ENCODE results near the gene MCCD1. TPM values are rescaled to one million over a fixed set of nuclear protein-coding genes. Genes with fewer than 3 reads are reported as not detected.
A peak's percentile ranks its signal among the peaks of the same experiment; 100 is the strongest.

Gene MCCD1
- total and polyA plus RNA-seq, 2 of the 13 experiments (the other 11 are each of a cell fraction or from before 2014, with no cell fraction given): 0.15 TPM; not detected in 1

GRCh38 chr6:31547727-31548543, 19.2 kb downstream of the MCCD1 start:
- no peak overlapping the region for H2AFZ ChIP-seq (ENCODE audit: low read length)
- DNase-seq (ENCODE audit: low spot score): no peak
- FAIRE-seq: no peak
- ATAC-seq: no peak
- H3K9me3 ChIP-seq (ENCODE audit: low read length): no peaks in the 10 kb centered on the region
- no peaks in the 10 kb centered on the region; a peak in 1 of 5 replicates for H3K27me3 ChIP-seq (ENCODE audit: control insufficient read depth in 1 of 2, insufficient read depth in 2 of 2, low read length in 2 of 2)
- H3K79me2 ChIP-seq (ENCODE audit: insufficient read depth, low read length): peaks cover 13% of the 10 kb centered on the region
- CTCF ChIA-PET (ENCODE audit: low intra/inter-chr PET ratio, low total read pairs): interaction anchor here (1.0 to 3.6 kb wide), 3 partner anchors 33 to 54 kb away, joined by 5 to 84 read pairs (median 10); no protein-coding TSS in a partner anchor
- peak overlapping the region; percentile 91 for H3K4me2 ChIP-seq (ENCODE audit: low read depth, low read length)
- H3K4me1 ChIP-seq (ENCODE audit: insufficient read depth, low read length): peaks cover 40% of the 10 kb centered on the region
- H3K9ac ChIP-seq (ENCODE audit: insufficient read depth, low read depth, low read length): peak overlapping the region; percentile 79
- BruUV-seq (replicated peaks): TSS peak; percentile 63
- in situ Hi-C loops (cut with HindIII; ENCODE audit: extremely low pct_ligation_motif_present, low pct_unique_long_range_greater_than_20kb) (loop anchor here (5.0 kb wide), 1 partner anchor 49 kb away; no protein-coding TSS in a partner anchor), intact Hi-C loops (cut with micrococcal nuclease; ENCODE audit: unreplicated experiment) (loop anchor here (2.0 to 10.0 kb wide), 3 partner anchors 34 to 107 kb away; partner anchors contain the start of genes APOM, BAG6 and LTB)
- H3K27ac ChIP-seq (ENCODE audit: extremely low read length, insufficient read depth, low read length): peak overlapping the region; percentile 64
- H3K36me3 ChIP-seq (replicated peaks in 1 of 2; ENCODE audit: control insufficient read depth in 1 of 2, insufficient read depth in 2 of 2, low read length in 2 of 2): peaks cover 3 to 8% of the 10 kb centered on the region in 2 experiments
- POLR2A ChIA-PET: interaction anchor here (0.8 to 4.6 kb wide), 12 partner anchors 10 to 286 kb away, joined by 3 to 36 read pairs (median 5); partner anchors contain the start of genes APOM, BAG6, GPANK1 and TNF
- H3K4me3 ChIP-seq (replicated peaks in 1 of 3; ENCODE audit: insufficient read depth in 1 of 3, low read depth in 2 of 3, low read length in 3 of 3): peak overlapping the region; percentile 74 to 93 (median 76)
- WGBS (ENCODE audit: low lambda C conversion rate): 79% methylated on average over 24 of the region's 24 CpGs
- no peaks in the 10 kb centered on the region for H4K20me1 ChIP-seq (ENCODE audit: insufficient read depth, low read length)
- TF ChIP-seq RFXAP (CRISPR knock-in tag; IDR thresholded peaks at IDR 0.05; ENCODE audit: borderline replicate concordance): 0 out of 2 replicates have a peak, but pooled peaks have one; percentile 5
- 0 out of 2 replicates have a peak, but pooled peaks have one; percentile 28 for TF ChIP-seq ZNF615 (CRISPR knock-in tag; IDR thresholded peaks at IDR 0.05; ENCODE audit: borderline replicate concordance)
- no peak for TF ChIP-seq PCBP1 (IDR thresholded peaks at IDR 0.05; ENCODE audit: borderline replicate concordance, low read depth, low read length)
- 0 out of 2 replicates have a peak, but pooled peaks have one; percentile 25 for TF ChIP-seq ZBTB25 (CRISPR knock-in tag; IDR thresholded peaks at IDR 0.05)
- 0 out of 2 replicates have a peak, but pooled peaks have one; percentile 6 for TF ChIP-seq TRAFD1 (CRISPR knock-in tag; IDR thresholded peaks at IDR 0.05; ENCODE audit: borderline replicate concordance)
- TF ChIP-seq ZNF781 (CRISPR knock-in tag; IDR thresholded peaks at IDR 0.05; ENCODE audit: borderline replicate concordance, not compliant biosample characterization): no peak
- TF ChIP-seq ATF7 (IDR thresholded peaks at IDR 0.05): no peak
- TF ChIP-seq ATF7 (CRISPR knock-in tag; IDR thresholded peaks at IDR 0.05): 0 out of 2 replicates have a peak, but pooled peaks have one; percentile 46
- TF ChIP-seq CTCF (CRISPR knock-in tag; IDR thresholded peaks at IDR 0.05): peak; percentile 11; the same call in 1 of the 2 replicates
- TF ChIP-seq HNRNPLL (IDR thresholded peaks at IDR 0.05; ENCODE audit: low read depth, low read length, poor library complexity, severe bottlenecking): peak; percentile 41
- peak; percentile 38; the same call in 1 of the 2 replicates for TF ChIP-seq ZNF552 (CRISPR knock-in tag; IDR thresholded peaks at IDR 0.05; ENCODE audit: borderline replicate concordance)
- no peak for TF ChIP-seq ZNF614 (CRISPR knock-in tag; IDR thresholded peaks at IDR 0.05; ENCODE audit: borderline replicate concordance)
- no peak for TF ChIP-seq ZNF746 (CRISPR knock-in tag; IDR thresholded peaks at IDR 0.05)
- peak; percentile 70 for TF ChIP-seq AGO2 (optimal IDR thresholded peaks at IDR 0.05; ENCODE audit: low read depth, low read length)
- TF ChIP-seq BATF2 (CRISPR knock-in tag; IDR thresholded peaks at IDR 0.05): 0 out of 2 replicates have a peak, but pooled peaks have one; percentile 19

Measured in HepG2 (cell line).